ENCODE data around the gene C10orf67.

The C10orf67 gene

DNA sequence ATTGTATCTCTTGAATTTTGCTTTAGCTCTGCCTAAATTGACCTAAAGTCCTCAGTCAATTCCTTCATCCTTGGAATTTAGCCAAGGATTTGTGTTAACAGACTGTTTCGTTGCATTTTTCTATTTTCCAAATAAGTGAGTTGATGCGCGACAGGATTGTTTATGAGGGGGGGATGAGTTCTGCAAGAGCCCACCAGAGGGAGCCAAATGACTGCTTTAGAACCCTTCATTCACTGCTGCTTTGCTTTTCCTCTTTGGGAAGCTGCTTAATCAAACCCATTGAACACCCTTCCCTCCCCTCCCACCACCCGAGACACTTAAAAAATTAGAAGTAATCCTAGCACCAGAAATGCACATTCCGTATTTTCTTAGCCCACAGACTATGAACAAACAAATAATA, 186.2 kb downstream of the C10orf67 start:
- peak; percentile 7 for DNase-seq

DNA sequence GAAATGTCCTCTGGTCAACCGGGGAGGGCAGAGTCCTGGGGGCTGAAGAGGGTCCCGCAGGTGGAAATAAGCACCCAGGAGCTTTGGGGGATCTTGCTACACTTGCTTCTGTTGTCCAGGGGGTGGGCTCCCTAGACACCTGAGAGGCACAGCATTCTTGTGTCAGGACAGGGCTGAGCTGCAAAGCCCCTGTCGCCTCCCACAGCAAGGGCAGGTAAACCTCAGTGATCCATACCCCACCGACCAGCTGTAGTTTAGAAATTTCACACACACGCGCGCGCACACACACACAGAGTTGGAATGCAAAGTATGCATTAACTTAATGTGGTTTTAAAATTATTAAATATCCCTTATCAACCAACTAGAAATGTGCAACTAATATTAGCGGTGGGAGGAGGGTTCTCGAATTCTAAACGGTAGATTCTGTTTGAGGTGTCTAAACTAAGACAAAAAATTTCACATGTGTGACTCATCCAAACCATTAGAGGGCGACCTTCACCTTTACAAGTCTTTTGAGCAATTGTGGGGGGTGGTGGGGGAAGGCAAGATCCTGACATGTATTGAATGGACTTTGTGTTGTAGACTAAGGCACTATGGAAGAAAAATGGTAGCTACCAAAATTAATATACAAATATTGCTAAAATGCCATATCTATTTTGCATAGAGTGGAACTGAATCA, 186.8 kb downstream of the C10orf67 start:
- DNase-seq = no peak

DNA sequence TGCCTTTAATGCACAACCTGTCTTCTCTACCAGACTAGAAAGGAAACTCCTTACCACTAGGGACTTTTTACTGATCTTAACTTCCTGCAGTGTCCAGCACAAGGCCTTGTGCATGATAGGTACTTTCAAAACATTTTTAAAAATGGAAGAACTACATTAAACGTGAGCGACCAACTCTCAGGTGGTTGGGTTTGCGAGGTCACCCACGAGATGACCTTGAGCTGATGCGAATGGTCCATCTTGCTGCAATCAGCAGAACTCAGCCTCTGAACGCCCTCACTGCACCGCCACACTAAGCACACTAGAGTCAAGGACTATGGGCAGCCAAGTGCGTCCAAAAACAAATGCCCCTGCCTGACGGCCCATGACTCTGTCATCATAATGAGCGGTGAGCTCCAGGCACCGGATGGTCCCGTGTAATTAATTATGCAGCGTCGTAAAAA, 187.3 kb downstream of the C10orf67 start:
- no peak for DNase-seq

DNA sequence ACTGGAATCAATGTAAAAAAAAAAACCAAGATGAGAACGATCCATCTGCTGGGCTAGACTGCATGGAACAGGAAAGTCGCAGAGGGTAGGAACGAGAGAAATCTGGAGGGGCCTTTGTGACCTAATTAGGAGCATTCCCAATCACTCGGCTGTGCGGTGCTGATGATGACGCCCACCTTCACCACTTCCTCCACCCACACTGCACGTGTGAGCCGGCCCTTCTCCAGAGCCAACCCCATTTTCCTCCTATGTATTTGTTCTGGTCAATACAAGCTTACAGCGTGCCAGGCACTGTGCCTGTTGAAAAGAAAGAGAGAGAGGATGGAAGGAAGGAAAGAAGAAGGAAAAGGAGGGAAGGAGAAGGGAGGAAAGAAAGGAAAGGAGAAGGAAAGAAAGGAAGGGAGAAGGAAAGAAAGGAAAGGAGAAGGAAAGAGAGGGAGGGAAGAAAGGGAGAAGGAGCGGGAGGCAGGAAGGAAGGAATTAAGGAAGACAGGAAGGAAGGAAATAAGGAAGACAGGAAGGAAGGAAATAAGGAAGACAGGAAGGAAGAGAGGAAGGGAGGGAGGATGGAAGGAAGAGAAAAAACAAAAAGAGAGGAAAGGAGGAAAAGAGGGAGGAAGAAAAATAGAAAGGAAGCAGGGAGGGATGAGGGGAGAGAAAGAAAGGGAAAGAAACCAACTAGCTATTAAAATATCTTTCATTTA, 188.0 kb downstream of the C10orf67 start:
- no peak for DNase-seq

DNA sequence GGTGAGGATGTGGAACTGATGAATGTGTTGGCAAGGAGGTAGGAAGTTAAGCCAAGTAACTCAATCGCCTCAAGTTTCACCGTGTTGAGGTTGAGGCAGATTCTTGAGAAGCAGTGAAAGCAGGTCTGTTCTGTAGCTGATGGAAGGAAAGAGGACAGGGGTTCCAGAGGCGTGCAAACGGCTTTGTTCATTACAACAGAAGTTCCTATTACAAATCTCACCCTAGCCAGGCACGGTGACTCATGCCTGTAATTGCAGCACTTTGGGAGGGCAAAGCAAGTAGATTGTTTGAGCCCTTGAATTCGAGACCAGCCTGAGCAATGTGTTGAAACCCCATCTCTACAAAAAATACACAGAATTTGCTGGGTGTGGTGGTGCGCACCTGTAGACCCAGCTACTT, 189.4 kb downstream of the C10orf67 start:
- DNase-seq = no peak

Data from effector CD8-positive, alpha-beta T cell (primary cell).